Breast epithelium (tissue), 3 donors: Measurements from ENCODE around the gene TIAM2.

Experiments
- CTCF ChIP-seq, 3 donors: fragments of 450-650 bp; IDR thresholded peaks; one replicate each; pipeline ENCODE4 v1.5.1; 2016 to 2017; ENCODE audit warnings: antibody characterized with exemption in 3 of 3, mild to moderate bottlenecking in 3 of 3, moderate library complexity in 3 of 3
- POLR2A ChIP-seq: fragments of 450-650 bp; IDR thresholded peaks from one replicate; pipeline ENCODE4 v1.6.1; 2016; ENCODE audit warnings: antibody characterized with exemption, mild to moderate bottlenecking, moderate library complexity
- POLR2AphosphoS5 ChIP-seq, 3 donors: sonication (generic); formaldehyde crosslinking; IDR thresholded peaks; one replicate each; pipeline ENCODE4 v1.6.1; 2017; ENCODE audit warnings: antibody characterized with exemption in 3 of 3

- TF ChIP-seq POLR2AphosphoS5 (IDR thresholded peaks at IDR 0.05) (no peak), CTCF (IDR thresholded peaks at IDR 0.05) (no peak), POLR2A (no peak)
Observed at GRCh38 chr6:155232848-155233247, 237.7 kb downstream of the TIAM2 start.
